Breast epithelium (tissue), 3 donors: ENCODE results near the gene HSD11B2.

Source experiments
- CTCF ChIP-seq, 3 donors: fragments of 450-650 bp; IDR thresholded peaks; one replicate each; pipeline ENCODE4 v1.5.1; 2016 to 2017; ENCODE audit warnings: antibody characterized with exemption in 3 of 3, mild to moderate bottlenecking in 3 of 3, moderate library complexity in 3 of 3
- POLR2A ChIP-seq: fragments of 450-650 bp; IDR thresholded peaks from one replicate; pipeline ENCODE4 v1.6.1; 2016; ENCODE audit warnings: antibody characterized with exemption, mild to moderate bottlenecking, moderate library complexity
- POLR2AphosphoS5 ChIP-seq, 3 donors: sonication (generic); formaldehyde crosslinking; IDR thresholded peaks; one replicate each; pipeline ENCODE4 v1.6.1; 2017; ENCODE audit warnings: antibody characterized with exemption in 3 of 3

- TF ChIP-seq CTCF (IDR thresholded peaks at IDR 0.05) (no peak), POLR2A (no peak), POLR2AphosphoS5 (IDR thresholded peaks at IDR 0.05) (no peak)
Observed at GRCh38 chr16:67445913-67446907, 15.3 kb downstream of the HSD11B2 start.
